Activated CD4-positive, CD25-positive, alpha-beta regulatory T cell treated with anti-CD3 and anti-CD28 coated beads, Interleukin-2, amount 50 U/mL, for 72 hours (primary cell): ENCODE data around the gene BMS1.
"Not testable (repeated sequence)": the region's sequence is repeated elsewhere in the genome, so short reads cannot be mapped to it uniquely, and the experiment has no call there.

Experiments used
- DNase-seq: peaks from one replicate; pipeline ENCODE4 v3.0.0; 2021

Gene BMS1

DNA sequence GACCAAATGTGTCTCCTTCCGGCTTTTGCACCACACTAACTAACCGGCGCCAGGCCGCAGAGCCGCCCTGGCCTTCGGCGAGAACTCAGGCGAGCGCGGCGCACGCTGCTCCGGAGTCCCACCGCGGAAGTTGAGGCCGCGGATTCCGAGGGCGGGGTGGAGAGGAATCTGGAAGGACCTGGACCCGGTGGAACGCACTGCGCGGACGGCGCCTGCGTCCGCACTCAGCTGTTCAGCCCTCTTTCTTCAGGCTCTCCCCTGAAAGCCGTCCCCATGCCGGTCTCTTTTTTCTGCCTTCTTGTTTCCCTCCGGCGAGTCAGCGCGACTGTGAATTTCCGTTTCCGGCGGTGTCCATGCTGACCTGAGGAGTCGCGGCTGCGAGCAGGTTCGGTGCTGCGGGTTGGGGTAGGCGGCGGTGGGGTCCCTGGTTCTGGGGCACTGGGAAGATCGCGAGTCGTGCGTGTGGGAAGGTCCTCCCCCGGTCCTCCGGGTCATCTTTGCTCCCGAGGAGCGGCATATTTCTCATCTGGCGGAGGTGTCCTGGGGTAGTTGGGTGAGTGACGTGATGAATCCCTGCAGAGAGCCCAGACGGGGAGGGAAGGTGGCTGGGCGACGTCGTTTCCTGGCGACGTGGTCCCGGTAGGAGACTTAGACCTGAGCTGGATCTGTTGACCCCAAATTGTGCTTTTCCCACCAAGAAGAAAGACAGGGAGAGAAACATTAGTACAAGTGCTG is at the start of gene BMS1:
BMS1 (plus strand) TSS at position 350 of the 735 bp plus-strand sequence. CDS start 1,600 bp downstream, outside the sequence.
- peak; percentile 87 for DNase-seq

DNA sequence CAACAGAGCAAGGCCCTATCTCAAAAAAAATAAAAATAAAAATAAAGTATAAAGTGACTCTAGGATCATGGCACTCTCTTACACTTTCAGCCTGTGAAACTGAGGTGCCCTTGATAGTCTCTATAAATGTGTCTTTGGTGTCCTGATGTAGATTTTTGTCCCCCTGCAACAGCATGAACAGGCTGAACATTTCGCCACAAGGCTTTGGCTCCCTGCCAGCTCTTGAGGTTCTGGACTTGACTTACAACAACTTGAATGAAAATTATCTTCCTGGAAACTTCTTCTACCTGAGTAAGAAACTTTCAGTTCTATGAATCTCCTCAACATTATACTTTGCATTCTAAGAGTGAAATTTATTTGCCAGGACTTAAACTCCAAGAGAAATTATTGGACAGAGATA is 48.1 kb upstream of the BMS1 start:
- DNase-seq = no peak

DNA sequence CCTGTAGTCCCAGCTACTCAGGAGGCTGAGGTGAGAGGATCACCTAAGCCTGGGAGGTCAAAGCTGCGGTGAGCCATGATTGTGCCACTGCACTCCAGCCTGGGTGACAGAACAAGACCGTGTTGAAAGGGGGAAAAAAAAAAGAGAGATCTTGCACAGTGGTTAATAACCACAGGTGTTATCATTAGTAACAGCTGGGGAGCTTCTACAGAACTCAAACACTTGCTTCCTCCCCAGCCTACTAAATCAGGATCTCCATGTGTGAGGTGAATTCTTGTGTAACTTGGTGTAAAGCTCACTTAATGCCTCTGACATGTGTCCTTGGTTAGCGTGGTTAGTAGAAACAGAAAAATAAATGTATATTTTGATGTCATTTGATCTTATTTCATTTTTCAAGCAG is 43.9 kb upstream of the BMS1 start:
- no peak for DNase-seq

GRCh38 chr10:42741536-42741935 is 41.1 kb upstream of the BMS1 start:
- DNase-seq = not testable (repeated sequence)

GRCh38 chr10:42743697-42744096 is 38.9 kb upstream of the BMS1 start:
- no peak for DNase-seq

- DNase-seq = no peak
Observed at GRCh38 chr10:42744134-42744701, 38.4 kb upstream of the BMS1 start.

DNA sequence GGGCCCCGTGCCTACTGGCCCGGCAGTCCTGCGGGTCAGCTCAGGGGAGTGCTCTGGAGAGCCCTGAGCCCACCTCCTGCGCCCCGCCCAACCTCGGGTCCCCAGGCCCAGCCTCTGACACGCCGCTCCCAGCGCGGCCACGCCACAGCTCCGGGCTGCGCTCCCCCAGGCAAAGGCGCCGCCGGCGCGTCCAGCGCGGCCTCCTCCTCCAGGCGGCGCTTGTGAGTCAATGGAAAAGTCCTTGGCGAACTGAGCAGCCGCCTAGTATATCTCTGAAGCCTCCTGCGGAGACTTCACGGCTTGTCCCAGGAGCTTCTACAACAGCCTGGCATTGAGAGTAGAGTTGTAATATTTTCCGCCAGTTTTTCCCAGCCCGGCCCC is 29.5 kb upstream of the BMS1 start:
- peak; percentile 79 for DNase-seq

GRCh38 chr10:42753507-42754154 is 29.0 kb upstream of the BMS1 start:
- no peak for DNase-seq

DNA sequence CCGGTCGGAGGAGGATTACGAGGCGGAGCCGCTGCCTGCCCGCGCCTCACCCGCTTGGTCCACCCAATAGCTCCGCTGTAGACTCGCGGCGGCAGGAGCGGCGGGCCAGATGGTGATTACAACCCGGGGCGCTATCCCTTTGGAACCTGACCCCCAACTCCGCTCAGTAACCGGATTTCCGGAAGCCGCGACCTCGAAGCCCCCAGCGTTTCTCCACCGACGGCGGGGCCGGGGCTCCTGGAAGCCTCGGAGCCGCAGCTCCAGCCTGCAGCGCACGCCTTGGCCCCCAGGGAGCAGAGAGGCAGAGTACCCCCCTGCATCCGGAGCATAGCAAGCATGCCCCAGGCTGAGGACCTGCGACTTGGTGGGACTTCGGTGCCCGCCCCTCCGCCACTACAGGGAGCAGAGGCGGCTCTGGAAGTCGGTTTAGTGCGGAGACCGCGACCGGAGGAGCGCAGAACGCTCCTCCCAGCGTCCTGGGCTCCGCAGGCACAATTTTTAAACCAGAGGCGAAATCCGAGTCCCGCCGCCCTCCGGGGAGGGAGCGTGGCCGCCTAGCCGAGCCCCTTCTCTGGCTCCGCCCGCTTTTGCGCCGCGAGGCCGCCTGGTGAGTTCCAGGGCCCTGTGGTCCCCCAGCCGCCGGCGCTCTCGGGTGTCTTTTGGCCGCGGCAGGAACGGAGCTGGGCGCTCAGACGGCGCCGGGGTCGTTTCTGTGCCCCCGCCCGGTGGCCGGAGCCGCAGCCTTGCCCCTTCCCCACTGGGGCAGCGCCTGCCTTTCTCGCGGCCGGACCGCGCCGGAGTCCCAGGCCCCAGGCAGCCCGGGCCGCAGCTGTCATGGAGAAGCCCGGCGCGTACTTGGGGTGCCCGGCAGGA is 28.2 kb upstream of the BMS1 start:
- DNase-seq = no peak

DNA sequence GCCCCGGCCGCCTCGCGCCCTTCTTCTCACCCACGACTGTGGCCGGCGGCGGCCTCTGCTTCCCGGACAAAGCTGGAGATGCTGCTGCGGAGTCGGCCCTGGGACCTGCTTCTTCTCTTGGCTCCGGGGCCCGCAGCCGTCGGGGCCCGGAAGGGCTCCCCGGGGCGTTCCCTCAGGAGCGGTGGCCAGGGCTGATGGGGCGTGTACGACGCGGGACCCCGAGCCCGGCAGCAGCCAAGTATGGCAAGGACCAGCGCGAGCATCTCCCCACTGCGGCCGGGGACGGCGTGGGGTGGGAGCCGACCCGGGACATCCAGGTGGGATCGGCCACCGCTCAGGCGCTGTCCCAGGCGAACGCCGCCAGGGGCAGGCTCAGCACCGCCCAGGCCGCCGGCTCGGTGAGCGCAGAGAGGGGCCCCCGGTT is 27.6 kb upstream of the BMS1 start:
- no peak for DNase-seq

- DNase-seq = no peak
Observed at GRCh38 chr10:42755556-42756093, 27.0 kb upstream of the BMS1 start.

DNA sequence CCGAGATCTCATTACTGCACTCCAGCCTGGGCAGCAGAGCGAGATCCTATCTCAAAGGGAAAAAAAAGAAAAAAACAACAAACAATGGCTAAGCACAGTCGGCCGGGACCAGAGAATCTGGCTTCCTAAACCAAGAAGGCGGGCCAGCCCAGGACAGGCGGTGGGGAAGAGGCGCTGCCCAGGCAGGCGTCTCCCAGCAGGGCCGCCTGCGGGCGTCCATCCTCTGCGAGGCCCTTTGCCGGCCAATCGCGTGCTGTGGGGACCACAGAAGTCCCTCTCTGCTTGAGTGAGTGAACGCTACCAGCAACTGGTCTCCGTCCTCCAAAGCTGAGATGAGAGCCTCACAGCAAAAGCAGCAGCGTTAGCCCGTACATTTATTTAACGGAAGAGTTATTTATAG is 14.7 kb upstream of the BMS1 start:
- no peak for DNase-seq

GRCh38 chr10:42768581-42769152 is 13.9 kb upstream of the BMS1 start:
- no peak for DNase-seq

- DNase-seq = no peak
Observed at GRCh38 chr10:42769173-42769572, 13.4 kb upstream of the BMS1 start.

GRCh38 chr10:42769673-42770072 is 12.9 kb upstream of the BMS1 start:
- no peak for DNase-seq

DNA sequence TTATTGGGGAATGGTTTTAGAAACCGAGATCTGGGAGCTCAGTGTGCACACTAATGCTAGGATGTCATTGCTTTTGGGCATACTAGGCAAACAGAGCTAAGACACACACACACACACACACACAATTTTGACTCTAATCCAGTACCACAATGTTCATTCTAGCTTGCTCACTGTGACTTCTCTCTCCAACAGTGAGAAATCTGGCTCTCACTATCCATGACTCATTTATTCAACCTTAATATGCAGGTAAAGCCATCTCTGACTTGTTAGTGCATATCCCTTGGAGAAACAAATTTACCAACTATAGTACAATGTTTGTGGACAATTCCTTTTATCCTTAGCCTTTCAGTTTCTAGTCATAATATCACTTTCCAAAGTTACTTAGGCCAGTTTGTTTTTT is 5.9 kb upstream of the BMS1 start:
- DNase-seq = no peak

GRCh38 chr10:42780456-42780855 is 2.1 kb upstream of the BMS1 start:
- no peak for DNase-seq

GRCh38 chr10:42781893-42782445 is 626 bp upstream of the BMS1 start:
- DNase-seq = no peak

- DNase-seq = no peak
Observed at GRCh38 chr10:42783181-42783549, 570 bp downstream of the BMS1 start.

GRCh38 chr10:42785759-42786158 is 3.2 kb downstream of the BMS1 start:
- DNase-seq = no peak

DNA sequence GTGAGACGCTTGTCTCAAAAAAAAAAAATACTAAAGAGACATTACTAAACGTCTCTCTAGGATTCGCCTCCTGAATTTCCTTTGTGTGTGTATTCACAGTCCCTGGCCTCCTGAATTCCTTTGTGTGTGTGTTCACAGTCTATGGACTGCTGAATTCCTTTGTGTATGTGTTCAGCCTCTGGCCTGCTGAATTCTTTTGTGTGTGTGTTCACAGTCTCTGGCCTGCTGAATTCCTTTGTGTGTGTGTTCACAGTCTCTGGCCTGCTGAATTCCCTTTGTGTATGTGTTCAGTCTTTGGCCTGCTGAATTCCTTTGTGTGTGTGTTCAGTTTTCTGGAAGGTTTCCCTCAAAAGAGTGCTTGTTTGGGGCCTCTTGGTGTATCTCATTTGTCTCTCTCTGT is 8.2 kb downstream of the BMS1 start:
- no peak for DNase-seq

DNA sequence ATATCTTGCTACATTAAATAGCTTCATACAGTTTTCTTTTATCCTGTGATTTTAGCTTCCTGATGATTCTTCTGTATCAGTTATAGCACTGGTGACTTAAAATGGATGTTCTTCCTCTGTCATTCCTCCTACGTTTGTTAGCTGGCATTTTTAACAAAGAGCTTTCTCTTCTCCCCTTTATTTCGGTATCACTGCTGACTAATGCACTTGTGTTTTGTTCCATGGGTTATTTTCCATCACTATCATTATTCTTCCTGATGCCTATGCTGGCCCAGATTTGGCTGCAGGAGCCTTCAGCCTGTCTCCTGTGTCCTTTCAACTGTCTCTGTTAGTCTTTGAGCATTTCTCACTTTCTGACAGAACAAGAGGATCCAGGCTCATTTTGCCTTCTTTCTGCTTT is 13.1 kb downstream of the BMS1 start:
- DNase-seq = no peak
